Measurements from ENCODE around the gene LMNA. TPM values are rescaled to one million over a fixed set of nuclear protein-coding genes. Genes with fewer than 3 reads are reported as not detected.
A peak's percentile ranks its signal among the peaks of the same experiment; 100 is the strongest.
"Not testable (repeated sequence)": the region's sequence is repeated elsewhere in the genome, so short reads cannot be mapped to it uniquely, and the experiment has no call there.

Gene LMNA
- total RNA-seq, 2 experiments from 2014 or later: 184 to 218 TPM

- Mint-ChIP-seq H3K27ac (no peak overlapping the region), H3K36me3 (ENCODE audit: low read depth) (peaks cover 66% of the 10 kb centered on the region), H3K9me3 (ENCODE audit: low read depth) (no peaks in the 10 kb centered on the region), H3K27me3 (no peaks in the 10 kb centered on the region), H3K4me3 (no peak overlapping the region), H3K4me1 (peaks cover 65% of the 10 kb centered on the region)
- POLR2A ChIA-PET: interaction anchor here (0.7 to 1.6 kb wide), 8 partner anchors 9 to 139 kb away, joined by 3 to 8 read pairs (median 4); no protein-coding TSS in a partner anchor
- DNase-seq (no peak), ATAC-seq (no peak)
- intact Hi-C loops (cut with DNase I, micrococcal nuclease): no loop called here
- CTCF ChIA-PET: interaction anchor here (0.6 to 8.5 kb wide), 12 partner anchors 8 to 457 kb away, joined by 3 to 59 read pairs (median 4); partner anchors contain the start of gene PMF1
Observed at GRCh38 chr1:156163712-156164111, 49.2 kb downstream of the LMNA start.

- Mint-ChIP-seq H3K36me3 (ENCODE audit: low read depth) (peaks cover 61% of the 10 kb centered on the region), H3K9me3 (ENCODE audit: low read depth) (no peaks in the 10 kb centered on the region), H3K27ac (peak overlapping the region; percentile 78), H3K27me3 (no peaks in the 10 kb centered on the region), H3K4me1 (peaks cover 59% of the 10 kb centered on the region), H3K4me3 (no peak overlapping the region)
- ChIA-PET CTCF (interaction anchor here (0.6 to 8.5 kb wide), 15 partner anchors 8 to 457 kb away, joined by 3 to 59 read pairs (median 4); partner anchors contain the start of gene PMF1), POLR2A (interaction anchor here (0.7 to 1.6 kb wide), 8 partner anchors 8 to 139 kb away, joined by 3 to 8 read pairs (median 4); no protein-coding TSS in a partner anchor)
- ATAC-seq: no peak
- intact Hi-C loops (cut with DNase I, micrococcal nuclease): no loop called here
- no peak for DNase-seq
Observed at GRCh38 chr1:156164125-156164831, 49.8 kb downstream of the LMNA start.

GRCh38 chr1:156165083-156165482 is 50.6 kb downstream of the LMNA start:
- H3K27me3 Mint-ChIP-seq: no peaks in the 10 kb centered on the region
- ChIA-PET POLR2A (interaction anchor here (0.7 to 1.6 kb wide), 2 partner anchors 29 to 53 kb away, joined by 4 to 5 read pairs; partner anchors contain the start of gene SLC25A44), CTCF (interaction anchor here (0.5 to 8.5 kb wide), 11 partner anchors 8 to 113 kb away, joined by 3 to 59 read pairs (median 5); partner anchors contain the start of gene PMF1)
- H3K4me3 Mint-ChIP-seq: no peak overlapping the region
- H3K36me3 Mint-ChIP-seq (ENCODE audit: low read depth): peaks cover 56% of the 10 kb centered on the region
- no peaks in the 10 kb centered on the region for H3K9me3 Mint-ChIP-seq (ENCODE audit: low read depth)
- DNase-seq: peak; percentile 47
- peak; percentile 21 for ATAC-seq
- peaks cover 51% of the 10 kb centered on the region for H3K4me1 Mint-ChIP-seq
- peak overlapping the region; percentile 66 for H3K27ac Mint-ChIP-seq
- intact Hi-C loops (cut with DNase I, micrococcal nuclease): no loop called here

- no peak overlapping the region for H3K4me3 Mint-ChIP-seq
- peaks cover 39% of the 10 kb centered on the region for H3K36me3 Mint-ChIP-seq (ENCODE audit: low read depth)
- DNase-seq: no peak
- H3K9me3 Mint-ChIP-seq (ENCODE audit: low read depth): no peaks in the 10 kb centered on the region
- H3K27ac Mint-ChIP-seq: no peak overlapping the region
- intact Hi-C loops (cut with DNase I, micrococcal nuclease): no loop called here
- CTCF ChIA-PET: interaction anchor here (1.1 kb wide), 1 partner anchor 14 kb away, joined by 6 read pairs; no protein-coding TSS in a partner anchor
- POLR2A ChIA-PET: interaction anchor here (0.7 kb wide), 1 partner anchor 1116 kb away, joined by 3 read pairs; the partner anchor contains the start of gene ADAM15
- H3K27me3 Mint-ChIP-seq: no peaks in the 10 kb centered on the region
- peaks cover 32% of the 10 kb centered on the region for H3K4me1 Mint-ChIP-seq
- no peak for ATAC-seq
Observed at GRCh38 chr1:156167536-156167935, 53.0 kb downstream of the LMNA start.

GRCh38 chr1:156172696-156173470 is 58.4 kb downstream of the LMNA start:
- ChIA-PET POLR2A (interaction anchor here (0.5 to 1.0 kb wide), 2 partner anchors 9 kb away, joined by 4 to 6 read pairs; no protein-coding TSS in a partner anchor), CTCF (interaction anchor here (0.7 to 1.6 kb wide), 8 partner anchors 9 to 61 kb away, joined by 3 to 13 read pairs (median 4); partner anchors contain the start of gene SLC25A44)
- H3K4me3 Mint-ChIP-seq: no peak overlapping the region
- H3K27ac Mint-ChIP-seq: peak overlapping the region; percentile 76
- peak; percentile 54 for ATAC-seq
- no peaks in the 10 kb centered on the region for H3K27me3 Mint-ChIP-seq
- no peaks in the 10 kb centered on the region for H3K9me3 Mint-ChIP-seq (ENCODE audit: low read depth)
- intact Hi-C loops (cut with DNase I, micrococcal nuclease): no loop called here
- peaks cover 34% of the 10 kb centered on the region for H3K36me3 Mint-ChIP-seq (ENCODE audit: low read depth)
- DNase-seq: peak; percentile 35
- H3K4me1 Mint-ChIP-seq: peaks cover 28% of the 10 kb centered on the region

- ATAC-seq (no peak), DNase-seq (no peak)
- Mint-ChIP-seq H3K9me3 (ENCODE audit: low read depth) (no peaks in the 10 kb centered on the region), H3K27me3 (no peaks in the 10 kb centered on the region), H3K4me1 (peaks cover 38% of the 10 kb centered on the region), H3K27ac (no peak overlapping the region), H3K4me3 (no peak overlapping the region), H3K36me3 (ENCODE audit: low read depth) (peaks cover 38% of the 10 kb centered on the region)
- intact Hi-C loops (cut with DNase I, micrococcal nuclease): no loop called here
- POLR2A ChIA-PET: interaction anchor here (0.6 to 1.3 kb wide), 2 partner anchors 23 to 36 kb away, joined by 3 read pairs; partner anchors contain the start of gene PMF1
- CTCF ChIA-PET: interaction anchor here (0.7 to 1.2 kb wide), 3 partner anchors 16 to 80 kb away, joined by 3 to 8 read pairs (median 4); no protein-coding TSS in a partner anchor
Observed at GRCh38 chr1:156176610-156177210, 62.2 kb downstream of the LMNA start.

GRCh38 chr1:156177919-156178654 is 63.6 kb downstream of the LMNA start:
- intact Hi-C loops (cut with DNase I, micrococcal nuclease): loop anchor here in 1 of 2 experiments (1.0 kb wide), 1 partner anchor 47 kb away; no protein-coding TSS in a partner anchor
- Mint-ChIP-seq H3K4me3 (peak overlapping the region; percentile 11), H3K27ac (peak overlapping the region; percentile 75), H3K4me1 (peaks cover 29% of the 10 kb centered on the region), H3K9me3 (ENCODE audit: low read depth) (no peaks in the 10 kb centered on the region), H3K36me3 (ENCODE audit: low read depth) (peaks cover 37% of the 10 kb centered on the region), H3K27me3 (no peaks in the 10 kb centered on the region)
- ChIA-PET CTCF (interaction anchor here (0.6 to 0.9 kb wide), 2 partner anchors 17 to 99 kb away, joined by 4 read pairs; no protein-coding TSS in a partner anchor), POLR2A (interaction anchor here (0.6 to 1.3 kb wide), 2 partner anchors 16 to 35 kb away, joined by 3 read pairs; partner anchors contain the start of genes PMF1 and SLC25A44)
- ATAC-seq (peak; percentile 76), DNase-seq (peak; percentile 39)

GRCh38 chr1:156180471-156180870 is 66.0 kb downstream of the LMNA start:
- no peak overlapping the region for H3K4me3 Mint-ChIP-seq
- H3K27me3 Mint-ChIP-seq: no peaks in the 10 kb centered on the region
- H3K27ac Mint-ChIP-seq: no peak overlapping the region
- H3K4me1 Mint-ChIP-seq: peaks cover 21% of the 10 kb centered on the region
- peaks cover 20% of the 10 kb centered on the region for H3K36me3 Mint-ChIP-seq (ENCODE audit: low read depth)
- ATAC-seq: no peak
- H3K9me3 Mint-ChIP-seq (ENCODE audit: low read depth): no peaks in the 10 kb centered on the region
- no peak for DNase-seq
- intact Hi-C loops (cut with DNase I, micrococcal nuclease): no loop called here
- POLR2A ChIA-PET: interaction anchor here (1.0 kb wide), 1 partner anchor 16 kb away, joined by 4 read pairs; no protein-coding TSS in a partner anchor
- CTCF ChIA-PET: interaction anchor here (1.0 kb wide), 1 partner anchor 16 kb away, joined by 4 read pairs; no protein-coding TSS in a partner anchor

- H3K27me3 Mint-ChIP-seq; ATAC-seq; H3K4me3 Mint-ChIP-seq; intact Hi-C loops (cut with DNase I, micrococcal nuclease); DNase-seq; POLR2A ChIA-PET; H3K9me3 Mint-ChIP-seq (ENCODE audit: low read depth); H3K27ac Mint-ChIP-seq: not testable (repeated sequence)
- Mint-ChIP-seq H3K4me1 (peaks cover 21% of the 10 kb centered on the region), H3K36me3 (ENCODE audit: low read depth) (peaks cover 19% of the 10 kb centered on the region)
- CTCF ChIA-PET: interaction anchor here (0.6 to 1.0 kb wide), 3 partner anchors 13 to 204 kb away, joined by 3 to 6 read pairs (median 4); no protein-coding TSS in a partner anchor
Observed at GRCh38 chr1:156181391-156181924, 66.9 kb downstream of the LMNA start.
